ENCODE measurements around the gene ADGRD1.

DNA sequence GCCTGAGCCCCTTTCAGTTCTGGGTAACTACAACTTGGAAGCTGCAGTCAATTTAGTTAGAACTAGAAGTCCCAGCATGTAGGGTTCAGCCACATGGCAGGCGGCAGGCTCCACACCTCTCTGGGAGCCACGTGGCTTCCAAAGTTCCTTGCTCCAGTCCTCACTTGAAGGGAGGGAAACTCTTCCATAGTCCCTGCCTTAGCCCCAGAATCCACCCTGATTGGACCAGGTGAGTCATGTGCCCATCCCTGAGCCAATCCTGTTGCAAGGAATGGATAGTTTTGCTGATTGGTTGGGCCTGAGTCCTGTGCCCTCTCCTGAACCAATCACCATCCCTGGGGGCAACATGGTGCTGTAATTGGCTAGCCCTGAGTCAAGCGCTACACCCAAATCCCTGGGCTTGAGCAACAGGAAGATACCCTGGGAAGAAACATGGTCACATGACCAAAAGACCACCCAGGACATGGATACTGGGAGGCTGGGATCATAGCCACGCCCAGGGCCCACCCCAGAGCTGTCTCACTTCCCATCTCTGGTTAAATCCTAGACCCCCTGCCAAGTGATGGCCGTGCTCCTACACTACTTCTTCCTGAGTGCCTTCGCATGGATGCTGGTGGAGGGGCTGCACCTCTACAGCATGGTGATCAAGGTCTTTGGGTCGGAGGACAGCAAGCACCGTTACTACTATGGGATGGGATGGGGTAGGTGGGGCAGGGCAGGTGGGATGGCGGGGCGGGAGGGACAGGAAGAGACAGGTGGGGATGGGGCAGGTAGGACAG, 154.7 kb downstream of the ADGRD1 start:
- TF ChIP-seq, protein P1, sequence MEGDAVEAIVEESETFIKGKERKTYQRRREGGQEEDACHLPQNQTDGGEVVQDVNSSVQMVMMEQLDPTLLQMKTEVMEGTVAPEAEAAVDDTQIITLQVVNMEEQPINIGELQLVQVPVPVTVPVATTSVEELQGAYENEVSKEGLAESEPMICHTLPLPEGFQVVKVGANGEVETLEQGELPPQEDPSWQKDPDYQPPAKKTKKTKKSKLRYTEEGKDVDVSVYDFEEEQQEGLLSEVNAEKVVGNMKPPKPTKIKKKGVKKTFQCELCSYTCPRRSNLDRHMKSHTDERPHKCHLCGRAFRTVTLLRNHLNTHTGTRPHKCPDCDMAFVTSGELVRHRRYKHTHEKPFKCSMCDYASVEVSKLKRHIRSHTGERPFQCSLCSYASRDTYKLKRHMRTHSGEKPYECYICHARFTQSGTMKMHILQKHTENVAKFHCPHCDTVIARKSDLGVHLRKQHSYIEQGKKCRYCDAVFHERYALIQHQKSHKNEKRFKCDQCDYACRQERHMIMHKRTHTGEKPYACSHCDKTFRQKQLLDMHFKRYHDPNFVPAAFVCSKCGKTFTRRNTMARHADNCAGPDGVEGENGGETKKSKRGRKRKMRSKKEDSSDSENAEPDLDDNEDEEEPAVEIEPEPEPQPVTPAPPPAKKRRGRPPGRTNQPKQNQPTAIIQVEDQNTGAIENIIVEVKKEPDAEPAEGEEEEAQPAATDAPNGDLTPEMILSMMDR (IDR thresholded peaks at IDR 0.05) = no peak
- no peak for TF ChIP-seq POLR2AphosphoS5 (IDR thresholded peaks at IDR 0.05)
- no peak for TF ChIP-seq POLR2A (IDR thresholded peaks at IDR 0.05)
- TF ChIP-seq EP300 (IDR thresholded peaks at IDR 0.05) = no peak
